ENCODE measurements around the gene ITPRID1.

DNA sequence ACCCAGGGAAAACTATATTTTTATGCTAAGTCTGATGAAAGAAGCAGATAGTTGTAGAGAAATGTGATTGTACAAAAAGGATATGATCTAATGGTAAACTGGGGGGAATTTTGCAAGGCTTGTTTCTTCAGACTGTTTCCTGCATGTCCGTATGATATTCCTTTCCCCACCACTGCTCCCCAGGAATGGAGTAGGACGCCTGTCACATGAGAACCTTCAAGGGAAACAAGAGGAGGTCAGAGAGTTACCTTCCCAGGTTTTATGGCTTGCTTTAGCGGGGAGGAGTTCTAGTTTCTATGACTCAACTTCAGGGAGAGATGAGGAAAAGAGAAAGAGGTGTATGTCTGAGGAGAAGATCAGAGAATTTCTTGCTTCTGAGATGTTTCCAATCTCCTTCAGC, 16.4 kb upstream of the ITPRID1 start:
- TF ChIP-seq POLR2AphosphoS5 (IDR thresholded peaks at IDR 0.05; ENCODE audit: low read depth, low read length): no peak
- TF ChIP-seq EZH2 (IDR thresholded peaks at IDR 0.05; ENCODE audit: low read depth, low read length, severe bottlenecking): no peak
- TF ChIP-seq BCL11A (IDR thresholded peaks at IDR 0.05; ENCODE audit: low read depth in 2 of 2, low read length in 2 of 2): no peak
- no peak for TF ChIP-seq CTCF (IDR thresholded peaks at IDR 0.05; ENCODE audit: control extremely low read depth in 1 of 3, insufficient read depth in 1 of 3, low read depth in 1 of 3, low read length in 3 of 3)
- TF ChIP-seq JUN (IDR thresholded peaks at IDR 0.05; ENCODE audit: low read depth, low read length): no peak
- TF ChIP-seq, protein P1, sequence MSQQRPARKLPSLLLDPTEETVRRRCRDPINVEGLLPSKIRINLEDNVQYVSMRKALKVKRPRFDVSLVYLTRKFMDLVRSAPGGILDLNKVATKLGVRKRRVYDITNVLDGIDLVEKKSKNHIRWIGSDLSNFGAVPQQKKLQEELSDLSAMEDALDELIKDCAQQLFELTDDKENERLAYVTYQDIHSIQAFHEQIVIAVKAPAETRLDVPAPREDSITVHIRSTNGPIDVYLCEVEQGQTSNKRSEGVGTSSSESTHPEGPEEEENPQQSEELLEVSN (IDR thresholded peaks at IDR 0.05): no peak
- no peak for TF ChIP-seq EGR1 (IDR thresholded peaks at IDR 0.05; ENCODE audit: borderline replicate concordance, low read depth, low read length)
- no peak for TF ChIP-seq POLR2A (IDR thresholded peaks at IDR 0.05; ENCODE audit: control extremely low read depth in 1 of 2, low read depth in 2 of 2, low read length in 2 of 2)
- TF ChIP-seq CBX8 (IDR thresholded peaks at IDR 0.05; ENCODE audit: borderline replicate concordance, low read depth, low read length): no peak
- no peak for TF ChIP-seq SIN3A (conservative IDR thresholded peaks at IDR 0.05 in 1 of 2, IDR thresholded peaks at IDR 0.05 in 1 of 2; ENCODE audit: low read depth in 1 of 2, low read length in 2 of 2)
- TF ChIP-seq RBBP5 (IDR thresholded peaks at IDR 0.05; ENCODE audit: borderline replicate concordance, low read depth, low read length): no peak
